Smooth muscle cell of the brain vasculature (primary cell): ENCODE results near the gene NAT8.
"Not testable (repeated sequence)": the region's sequence is repeated elsewhere in the genome, so short reads cannot be mapped to it uniquely, and the experiment has no call there.

Experiments used
- DNase-seq: peaks from one replicate; pipeline ENCODE4 v3.0.0-alpha.2; 2012; ENCODE audit warnings: low read depth, low spot score

Gene NAT8

GRCh38 chr2:73642338-73643018, at the start of gene NAT8:
Gene NAT8, minus strand, starts transcription at chr2:73642422. Its CDS starts 794 bp downstream, at chr2:73641628.
- DNase-seq: no peak

GRCh38 chr2:73690372-73691088, 48.3 kb upstream of the NAT8 start:
- not testable (repeated sequence) for DNase-seq

GRCh38 chr2:73688494-73688893, 46.3 kb upstream of the NAT8 start:
- not testable (repeated sequence) for DNase-seq

- DNase-seq: no peak
Measured at GRCh38 chr2:73685764-73686438, 43.7 kb upstream of the NAT8 start.

GRCh38 chr2:73684905-73685304, 42.7 kb upstream of the NAT8 start:
- DNase-seq: not testable (repeated sequence)

- not testable (repeated sequence) for DNase-seq
Measured at GRCh38 chr2:73684325-73684724, 42.1 kb upstream of the NAT8 start.

GRCh38 chr2:73679951-73680571, 37.8 kb upstream of the NAT8 start:
- DNase-seq: not testable (repeated sequence)

- DNase-seq: not testable (repeated sequence)
Measured at GRCh38 chr2:73679237-73679636, 37.0 kb upstream of the NAT8 start.

- DNase-seq: not testable (repeated sequence)
Measured at GRCh38 chr2:73678008-73678407, 35.8 kb upstream of the NAT8 start.

GRCh38 chr2:73676211-73676610, 34.0 kb upstream of the NAT8 start:
- not testable (repeated sequence) for DNase-seq

GRCh38 chr2:73674696-73675157, 32.5 kb upstream of the NAT8 start:
- not testable (repeated sequence) for DNase-seq

GRCh38 chr2:73669976-73670375, 27.8 kb upstream of the NAT8 start:
- DNase-seq: not testable (repeated sequence)

GRCh38 chr2:73667239-73667638, 25.0 kb upstream of the NAT8 start:
- DNase-seq: not testable (repeated sequence)

GRCh38 chr2:73654175-73654574, 12.0 kb upstream of the NAT8 start:
- DNase-seq: no peak

- DNase-seq: no peak
Measured at GRCh38 chr2:73652348-73652747, 10.1 kb upstream of the NAT8 start.

- DNase-seq: no peak
Measured at GRCh38 chr2:73651591-73652230, 9.5 kb upstream of the NAT8 start.

GRCh38 chr2:73647690-73648089, 5.5 kb upstream of the NAT8 start:
- DNase-seq: not testable (repeated sequence)

GRCh38 chr2:73641767-73642062, 507 bp downstream of the NAT8 start:
- no peak for DNase-seq

- DNase-seq: no peak
Measured at GRCh38 chr2:73640946-73641766, 1.1 kb downstream of the NAT8 start.

- DNase-seq: no peak
Measured at GRCh38 chr2:73640511-73640911, 1.7 kb downstream of the NAT8 start.

GRCh38 chr2:73638429-73638828, 3.8 kb downstream of the NAT8 start:
- no peak for DNase-seq
